Brain microvascular endothelial cell (primary cell): ENCODE data around the gene ATP8A2.

Experiments used
- DNase-seq: peaks from one replicate; pipeline ENCODE4 v3.0.0-alpha.2; 2020
- H3K27ac ChIP-seq: fragments of 250-450 bp; sonication (Bioruptor Pico); 2 replicates; pipeline ENCODE4 v1.5.1; 2020; ENCODE audit warnings: mild to moderate bottlenecking, moderate library complexity
- H3K27me3 ChIP-seq: fragments of 250-450 bp; sonication (Bioruptor Pico); replicated peaks from 2 replicates; pipeline ENCODE4 v1.5.1; 2020; ENCODE audit warnings: mild to moderate bottlenecking
- H3K36me3 ChIP-seq: fragments of 250-450 bp; sonication (Bioruptor Pico); replicated peaks from 2 replicates; pipeline ENCODE4 v1.5.1; 2020; ENCODE audit warnings: mild to moderate bottlenecking
- H3K4me3 ChIP-seq: 2 replicates; pipeline ENCODE4 v1.5.1; 2011; ENCODE audit warnings: low read depth, mild to moderate bottlenecking, control low read depth, low read length, moderate library complexity
- CTCF ChIP-seq: IDR thresholded peaks from 2 replicates; pipeline ENCODE4 v1.5.1; 2011; ENCODE audit warnings: low read depth, mild to moderate bottlenecking, moderate library complexity, low read length, control low read depth, inconsistent platforms; ENCODE audit errors: missing control alignments
- in situ Hi-C: cut with HindIII; loops from 2 replicates; pipeline ENCODE4 v1.10.0; 2017; ENCODE audit warnings: low sequenced_read_pairs, low pct_ligation_motif_present

The ATP8A2 gene

GRCh38 chr13:25585000-25585399 lies 213.2 kb downstream of the ATP8A2 start:
- Histone ChIP-seq H3K27ac (no peak overlapping the region), H3K4me3 (no peak overlapping the region), H3K36me3 (no peaks in the 10 kb centered on the region), H3K27me3 (peaks cover 2% of the 10 kb centered on the region)
- no peak for DNase-seq
- TF ChIP-seq CTCF = no peak
- in situ Hi-C loops = no loop called here

DNA sequence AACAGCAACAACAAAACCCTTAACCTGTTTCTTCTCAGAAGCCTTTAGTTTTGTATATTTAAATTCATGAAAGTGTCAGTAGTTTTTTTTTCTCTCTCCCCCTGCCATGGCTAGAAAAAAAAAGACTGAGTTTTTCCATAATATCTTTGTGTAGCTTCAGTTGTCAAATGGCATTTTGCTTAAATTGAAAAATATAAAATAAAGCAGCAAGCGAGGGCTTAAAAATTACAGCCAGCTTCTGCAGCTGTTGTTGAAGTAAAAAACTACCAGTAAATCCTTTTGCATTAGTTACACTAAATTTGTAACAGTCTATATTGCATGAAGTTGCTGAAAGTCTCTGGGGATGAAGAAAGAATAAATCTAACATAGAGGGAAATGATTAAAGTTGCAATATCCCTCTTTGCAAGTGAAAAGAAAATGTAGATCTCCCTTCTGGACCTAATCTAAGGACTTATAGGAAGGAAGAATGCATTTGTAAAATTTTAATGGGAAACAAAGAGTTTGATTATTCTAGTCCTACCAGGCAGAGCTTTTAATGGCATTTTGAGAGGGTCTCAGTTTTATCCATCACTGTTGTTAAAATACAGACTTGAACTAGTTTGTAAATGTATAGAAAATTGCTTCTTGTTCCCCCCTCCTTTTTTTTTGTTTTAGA lies 215.7 kb downstream of the ATP8A2 start:
- Histone ChIP-seq H3K4me3 (no peak overlapping the region), H3K36me3 (no peaks in the 10 kb centered on the region), H3K27ac (no peak overlapping the region), H3K27me3 (peaks cover 2% of the 10 kb centered on the region)
- no peak for TF ChIP-seq CTCF
- DNase-seq = no peak
- in situ Hi-C loops = no loop called here

DNA sequence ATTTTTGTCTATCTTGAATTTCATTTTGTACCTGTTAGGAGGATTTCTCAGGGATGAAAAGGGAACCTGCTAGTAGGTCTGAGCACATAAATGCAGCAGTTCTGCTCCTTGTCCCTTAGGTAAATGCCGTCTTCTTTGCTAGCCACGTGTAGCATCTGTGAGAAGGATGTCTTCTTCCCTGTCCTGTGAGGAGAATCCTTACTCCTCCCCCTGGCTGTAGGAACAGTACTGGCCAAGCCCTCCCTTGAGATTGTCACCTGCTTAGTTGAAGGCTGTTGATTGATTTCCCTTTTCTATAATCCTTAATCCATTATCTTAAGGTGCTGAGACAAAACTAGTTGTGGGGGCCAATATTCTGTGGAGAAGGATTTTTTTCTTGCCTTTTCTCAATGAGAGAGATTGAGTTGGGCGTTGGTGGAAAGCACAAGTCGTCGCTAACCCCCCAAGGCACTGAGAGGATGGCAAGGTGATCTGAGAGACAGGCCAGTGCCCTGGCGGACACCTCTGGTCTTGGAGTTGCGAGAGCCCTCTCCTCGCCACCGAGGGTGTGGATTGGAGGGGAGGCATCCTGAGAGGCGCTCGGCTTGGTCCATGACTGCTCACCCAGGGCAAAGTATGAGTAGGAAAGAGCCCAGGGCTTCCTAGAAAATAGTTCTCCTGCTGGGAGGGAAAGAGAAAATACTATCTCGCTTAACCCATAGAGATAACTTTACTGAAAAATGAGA lies 216.7 kb downstream of the ATP8A2 start:
- in situ Hi-C loops = no loop called here
- H3K4me3 ChIP-seq = no peak overlapping the region
- H3K27me3 ChIP-seq = peaks cover 2% of the 10 kb centered on the region
- H3K27ac ChIP-seq = no peak overlapping the region
- no peak for DNase-seq
- no peak for TF ChIP-seq CTCF
- no peaks in the 10 kb centered on the region for H3K36me3 ChIP-seq

GRCh38 chr13:25598421-25598820 lies 226.6 kb downstream of the ATP8A2 start:
- no peak for DNase-seq
- TF ChIP-seq CTCF = no peak
- Histone ChIP-seq H3K27ac (no peak overlapping the region), H3K27me3 (no peaks in the 10 kb centered on the region), H3K36me3 (no peaks in the 10 kb centered on the region), H3K4me3 (no peak overlapping the region)
- in situ Hi-C loops = no loop called here

DNA sequence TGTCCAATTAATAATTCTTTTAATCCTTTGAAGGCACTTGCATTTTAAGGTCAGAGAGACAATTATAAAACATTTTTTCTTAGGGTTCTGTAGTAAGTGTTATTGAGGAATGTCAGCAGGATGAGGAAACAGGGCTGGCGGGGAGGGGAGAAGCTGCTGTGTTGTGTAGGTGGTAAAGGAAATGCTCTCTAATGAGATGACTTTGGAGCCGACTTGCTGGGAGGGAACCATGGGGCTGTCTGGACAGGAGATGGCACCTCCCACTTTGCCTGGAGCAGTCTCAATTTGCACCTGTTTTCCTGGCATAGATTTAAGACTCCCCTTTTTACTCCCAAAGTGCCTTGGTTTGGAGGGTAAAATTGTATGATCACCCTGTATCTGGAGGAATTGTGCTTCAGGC lies 230.4 kb downstream of the ATP8A2 start:
- no peak for TF ChIP-seq CTCF
- no peaks in the 10 kb centered on the region for H3K36me3 ChIP-seq
- no peak overlapping the region for H3K27ac ChIP-seq
- in situ Hi-C loops = no loop called here
- no peaks in the 10 kb centered on the region for H3K27me3 ChIP-seq
- H3K4me3 ChIP-seq = no peak overlapping the region
- no peak for DNase-seq
